Purkinje cell (primary cell): ENCODE data around the gene PIK3R2. TPM values are rescaled to one million over a fixed set of nuclear protein-coding genes. Genes with fewer than 3 reads are reported as not detected.

ENCODE experiments used
- polyA plus RNA-seq: library from polyadenylated mRNA; unstranded; fragments of >200 nt; fragmentation: Nextera tagmentation; gene quantifications from 2 replicates; pipeline ENCODE4 v1.2.1, GENCODE V29; 2014

PIK3R2 gene
- polyA plus RNA-seq = 0.67 and 1.1 TPM in 2 replicates

DNA sequence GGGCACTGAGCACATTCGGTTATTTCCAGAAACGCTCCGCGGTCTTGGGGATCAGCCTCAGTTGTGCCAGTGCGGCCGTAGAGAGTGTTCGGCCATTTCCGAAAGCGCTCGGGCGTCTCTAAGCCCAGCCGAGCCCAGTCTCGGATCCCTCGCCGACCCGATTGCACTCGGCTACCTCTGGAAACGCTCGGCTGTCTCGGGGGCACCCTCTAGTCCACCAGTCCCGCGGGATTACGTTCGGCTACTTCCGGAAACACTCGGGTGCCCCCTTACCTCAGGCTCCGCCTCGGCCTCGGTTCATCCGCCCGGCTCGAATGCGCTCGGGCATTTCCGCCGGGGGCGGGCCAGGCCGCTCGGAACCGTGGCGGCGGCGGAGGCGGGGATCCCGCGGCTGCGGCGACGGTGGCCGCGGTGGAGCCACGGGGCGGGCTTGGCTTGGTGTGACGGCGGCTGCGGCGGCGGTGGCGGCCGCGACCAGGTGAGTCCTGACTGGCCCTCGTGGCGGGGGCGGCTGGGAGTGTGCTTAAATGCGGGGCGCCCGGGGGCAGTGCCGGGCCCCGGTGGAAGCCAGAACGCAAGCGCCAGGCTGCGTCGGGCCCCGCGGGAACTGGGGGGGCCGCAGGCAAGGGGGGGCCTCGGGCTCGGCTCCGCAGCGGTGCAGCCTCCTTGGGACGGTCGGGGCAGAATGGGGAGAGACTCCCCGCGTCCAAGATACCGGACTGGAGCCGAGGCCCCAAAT is at the start of gene PIK3R2:
TSS of gene PIK3R2 (plus strand) at position 347 of the 739 bp plus-strand sequence. CDS start 2,717 bp downstream, outside the sequence.

GRCh38 chr19:18173572-18174288 is 20.8 kb downstream of the PIK3R2 start, which contains the start of gene IFI30:
IFI30 (plus strand) TSS chr19:18173813; CDS start chr19:18173842, 29 bp downstream.

DNA sequence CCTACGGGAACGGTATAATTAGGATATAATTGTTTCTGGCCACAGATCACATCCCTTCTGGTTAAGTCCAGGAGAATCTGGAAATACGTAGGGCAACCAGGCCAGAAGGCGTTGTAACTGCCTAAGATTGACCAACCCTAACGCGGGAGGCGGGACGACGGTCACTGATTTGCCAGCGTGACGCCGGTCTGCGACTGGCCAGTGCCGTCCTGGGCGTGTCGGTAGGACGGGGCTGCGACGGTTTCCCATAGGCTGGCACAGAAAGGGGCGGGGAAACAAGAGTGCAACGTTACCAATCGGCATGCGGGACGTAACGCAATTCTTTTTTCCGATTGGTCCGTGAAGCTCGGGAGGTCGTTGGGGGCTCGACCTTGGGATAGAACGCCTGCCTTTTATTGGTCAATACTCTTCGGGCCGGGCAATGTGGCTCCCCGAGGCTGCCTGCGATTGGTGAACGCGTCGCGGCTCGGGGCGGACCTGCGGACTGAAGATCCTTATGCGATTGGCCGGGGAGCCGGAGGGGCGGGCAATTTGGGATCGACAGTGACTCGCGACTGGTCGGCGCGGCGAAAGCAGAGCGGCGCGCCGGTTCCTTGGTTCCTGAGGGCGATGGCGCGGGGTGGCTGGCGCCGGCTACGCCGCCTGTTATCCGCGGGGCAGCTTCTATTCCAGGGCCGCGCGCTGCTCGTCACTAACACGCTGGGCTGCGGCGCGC is 39.9 kb downstream of the PIK3R2 start, which contains the start of gene MPV17L2:
TSS of gene MPV17L2 (plus strand) at position 546 of the 715 bp plus-strand sequence. CDS start at position 610, 64 bp downstream.

DNA sequence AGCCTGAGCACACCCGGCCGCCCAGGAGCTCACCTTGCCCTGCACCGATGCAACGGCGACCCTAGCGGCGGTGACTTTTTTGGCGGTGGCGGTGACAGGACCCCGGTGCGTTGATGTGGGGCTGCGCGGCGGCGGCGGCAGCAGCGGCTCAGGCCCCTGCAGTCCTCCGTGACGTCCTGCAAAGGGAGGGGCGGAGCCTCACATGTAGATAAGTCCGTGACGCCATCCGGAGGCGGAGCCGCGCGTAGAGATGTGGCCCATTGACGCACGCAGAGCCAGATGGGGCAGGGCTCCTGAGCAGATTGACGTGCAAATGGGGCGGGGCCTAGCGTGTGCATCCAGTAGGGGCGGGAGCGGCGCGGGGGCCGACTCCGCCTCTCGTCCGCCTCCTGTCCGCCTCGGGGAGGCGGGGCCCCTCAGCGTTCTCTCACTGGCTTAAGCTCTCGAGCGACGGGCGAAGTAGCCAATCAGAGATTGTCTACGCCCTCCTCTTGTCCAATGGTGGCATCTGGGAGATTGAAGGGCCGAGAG is 51.0 kb downstream of the PIK3R2 start, which contains the start of gene RAB3A:
TSS of gene RAB3A (minus strand) at position 180 of the 531 bp plus-strand sequence. CDS start 1,302 bp downstream, outside the sequence.

Other genes with a start within 250 kb of the PIK3R2 start
- gene CCDC124, start 220.1 kb upstream of the PIK3R2 start, polyA plus RNA-seq = 9.3 and 16.0 TPM in 2 replicates
- 2.1 and 4.3 TPM in 2 replicates for gene KCNN1, start 186.1 kb upstream of the PIK3R2 start, polyA plus RNA-seq
- gene ARRDC2, start 145.0 kb upstream of the PIK3R2 start, polyA plus RNA-seq = 0.15 and 0.99 TPM in 2 replicates
- not detected in 2 replicates for gene IL12RB1, start 66.2 kb upstream of the PIK3R2 start, polyA plus RNA-seq
- 0.20 and 7.9 TPM in 2 replicates for gene MAST3, start 55.4 kb upstream of the PIK3R2 start, polyA plus RNA-seq
- 0.28 TPM in 1 of 2 replicates, not detected in the other for gene IFI30, start 20.6 kb downstream of the PIK3R2 start, polyA plus RNA-seq
- gene MPV17L2, start 40.1 kb downstream of the PIK3R2 start, polyA plus RNA-seq = 4.5 and 7.4 TPM in 2 replicates
- 66.7 and 126 TPM in 2 replicates for gene RAB3A, start 50.9 kb downstream of the PIK3R2 start, polyA plus RNA-seq
- gene PDE4C, start 73.3 kb downstream of the PIK3R2 start, polyA plus RNA-seq = 0.36 TPM in 1 of 2 replicates, not detected in the other
- gene IQCN, start 121.3 kb downstream of the PIK3R2 start, polyA plus RNA-seq = 0.04 TPM in 1 of 2 replicates, not detected in the other
- gene JUND, start 128.5 kb downstream of the PIK3R2 start, polyA plus RNA-seq = 12.2 and 17.8 TPM in 2 replicates
- gene LSM4, start 169.9 kb downstream of the PIK3R2 start, polyA plus RNA-seq = 33.9 and 44.0 TPM in 2 replicates
- 0.07 and 3.8 TPM in 2 replicates for gene PGPEP1, start 187.4 kb downstream of the PIK3R2 start, polyA plus RNA-seq
- gene GDF15, start 233.0 kb downstream of the PIK3R2 start, polyA plus RNA-seq = not detected in 2 replicates
- not detected in 2 replicates for gene LRRC25, start 244.5 kb downstream of the PIK3R2 start, polyA plus RNA-seq